Subcutaneous abdominal adipose tissue (tissue), 5 donors: ENCODE results near the gene CNOT6.
"Not testable (repeated sequence)": the region's sequence is repeated elsewhere in the genome, so short reads cannot be mapped to it uniquely, and the experiment has no call there.

ENCODE experiments used
- H3K27ac ChIP-seq: one replicate; pipeline ENCODE4 v1.7.0; 2013; ENCODE audit warnings: low read depth, mild to moderate bottlenecking, inconsistent platforms, low read length, moderate library complexity
- H3K27me3 ChIP-seq, 5 donors: one replicate each; pipeline ENCODE4 v1.7.0; 2013; ENCODE audit warnings: low read length in 5 of 5, inconsistent platforms in 1 of 5; ENCODE audit not compliant: control insufficient read depth in 5 of 5, insufficient read depth in 4 of 5
- H3K36me3 ChIP-seq, 5 donors: one replicate each; pipeline ENCODE4 v1.7.0; 2013; ENCODE audit warnings: low read length in 5 of 5; ENCODE audit not compliant: control insufficient read depth in 5 of 5, insufficient read depth in 5 of 5
- H3K4me1 ChIP-seq, 5 donors: one replicate each; pipeline ENCODE4 v1.7.0; 2013; ENCODE audit warnings: low read length in 5 of 5, mild to moderate bottlenecking in 3 of 5, moderate library complexity in 1 of 5; ENCODE audit not compliant: control insufficient read depth in 5 of 5, insufficient read depth in 5 of 5
- H3K4me3 ChIP-seq, 5 donors: one replicate each; pipeline ENCODE4 v1.7.0; 2013; ENCODE audit warnings: low read length in 5 of 5, low read depth in 1 of 5
- H3K9ac ChIP-seq, 5 donors: one replicate each; pipeline ENCODE4 v1.7.0; 2013; ENCODE audit warnings: low read length in 5 of 5, mild to moderate bottlenecking in 4 of 5, moderate library complexity in 3 of 5
- H3K9me3 ChIP-seq, 5 donors: one replicate each; pipeline ENCODE4 v1.7.0; 2013; ENCODE audit warnings: low read length in 5 of 5; ENCODE audit not compliant: control insufficient read depth in 5 of 5
- donor health status: healthy.
- donor health status: healthy.
- donor health status: healthy.
- donor health status: healthy.
- donor health status: healthy.

Gene CNOT6

DNA sequence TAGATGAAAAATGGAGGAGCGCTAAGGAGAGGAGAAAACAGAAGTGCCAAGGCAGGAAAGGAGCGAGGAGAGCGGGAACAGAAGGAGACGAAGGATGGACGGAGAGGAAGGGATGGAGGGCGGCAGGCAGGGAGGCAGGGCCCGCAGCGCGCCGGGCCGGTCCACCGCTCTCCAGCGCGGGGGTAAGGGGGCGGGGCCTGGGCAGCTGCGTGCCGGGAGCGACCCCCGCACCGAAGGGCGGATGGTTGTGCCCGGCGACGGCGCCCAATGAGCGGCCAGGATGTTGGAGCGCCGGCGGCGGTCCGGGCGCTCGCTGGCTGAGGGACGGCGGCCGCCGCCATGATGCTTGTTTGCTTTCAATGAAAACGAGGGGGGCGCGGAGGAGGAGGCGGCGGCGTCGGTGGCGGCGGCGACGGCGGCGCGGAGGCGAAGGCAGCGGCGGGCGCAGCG lies at the start of gene CNOT6:
CNOT6 (plus strand) TSS at position 320 of the 450 bp plus-strand sequence. CDS start 34,898 bp downstream, outside the sequence.
- no peaks in the 10 kb centered on the region for H3K9me3 ChIP-seq
- H3K4me1 ChIP-seq = peaks cover 0 to 19% (median 16%) of the 10 kb centered on the region in 5 donors
- H3K4me3 ChIP-seq = peak within 1 kb of the TSS; percentile 79 to 93 (median 84)
- H3K27ac ChIP-seq = peak within 1 kb of the TSS; percentile 80
- H3K27me3 ChIP-seq = no peaks in the 10 kb centered on the region
- peak within 1 kb of the TSS; percentile 35 to 88 (median 82) for H3K9ac ChIP-seq
- H3K36me3 ChIP-seq = peaks cover 0 to 3% (median 0%) of the 10 kb centered on the region in 5 donors

GRCh38 chr5:180454752-180455151 lies 39.4 kb upstream of the CNOT6 start:
- Histone ChIP-seq H3K27ac (no peak overlapping the region), H3K36me3 (no peaks in the 10 kb centered on the region), H3K9me3 (no peaks in the 10 kb centered on the region), H3K4me3 (no peak overlapping the region), H3K4me1 (no peaks in the 10 kb centered on the region), H3K27me3 (peaks cover 0 to 3% (median 0%) of the 10 kb centered on the region in 5 donors), H3K9ac (no peak overlapping the region)

GRCh38 chr5:180455872-180456271 lies 38.3 kb upstream of the CNOT6 start:
- Histone ChIP-seq H3K4me3 (no peak overlapping the region), H3K27ac (no peak overlapping the region), H3K9me3 (no peaks in the 10 kb centered on the region), H3K36me3 (no peaks in the 10 kb centered on the region), H3K4me1 (no peaks in the 10 kb centered on the region), H3K9ac (no peak overlapping the region), H3K27me3 (peaks cover 0 to 3% (median 0%) of the 10 kb centered on the region in 5 donors)

DNA sequence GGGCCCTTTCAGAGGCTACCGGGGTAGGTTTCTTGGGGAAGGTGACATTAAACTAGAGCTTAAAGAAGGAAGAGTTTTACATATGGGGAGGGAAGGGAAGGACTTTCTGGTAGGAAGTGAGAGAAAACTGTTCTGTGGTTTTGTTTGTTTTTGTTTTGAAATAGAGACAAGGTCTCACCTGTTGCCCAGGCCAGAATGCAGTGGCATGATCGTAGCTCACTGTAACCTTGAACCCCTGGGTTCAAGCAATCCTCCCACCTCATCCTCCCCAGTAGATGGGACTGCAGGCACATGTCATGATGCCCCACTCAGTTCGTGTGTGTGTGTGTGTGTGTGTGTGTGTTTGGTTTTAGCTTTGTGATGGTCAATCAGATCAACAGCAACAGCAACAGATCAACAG lies 37.4 kb upstream of the CNOT6 start:
- no peaks in the 10 kb centered on the region for H3K4me1 ChIP-seq
- H3K27me3 ChIP-seq = peaks cover 0 to 3% (median 0%) of the 10 kb centered on the region in 5 donors
- no peak overlapping the region for H3K4me3 ChIP-seq
- no peak overlapping the region for H3K27ac ChIP-seq
- no peaks in the 10 kb centered on the region for H3K36me3 ChIP-seq
- no peaks in the 10 kb centered on the region for H3K9me3 ChIP-seq
- no peak overlapping the region for H3K9ac ChIP-seq

DNA sequence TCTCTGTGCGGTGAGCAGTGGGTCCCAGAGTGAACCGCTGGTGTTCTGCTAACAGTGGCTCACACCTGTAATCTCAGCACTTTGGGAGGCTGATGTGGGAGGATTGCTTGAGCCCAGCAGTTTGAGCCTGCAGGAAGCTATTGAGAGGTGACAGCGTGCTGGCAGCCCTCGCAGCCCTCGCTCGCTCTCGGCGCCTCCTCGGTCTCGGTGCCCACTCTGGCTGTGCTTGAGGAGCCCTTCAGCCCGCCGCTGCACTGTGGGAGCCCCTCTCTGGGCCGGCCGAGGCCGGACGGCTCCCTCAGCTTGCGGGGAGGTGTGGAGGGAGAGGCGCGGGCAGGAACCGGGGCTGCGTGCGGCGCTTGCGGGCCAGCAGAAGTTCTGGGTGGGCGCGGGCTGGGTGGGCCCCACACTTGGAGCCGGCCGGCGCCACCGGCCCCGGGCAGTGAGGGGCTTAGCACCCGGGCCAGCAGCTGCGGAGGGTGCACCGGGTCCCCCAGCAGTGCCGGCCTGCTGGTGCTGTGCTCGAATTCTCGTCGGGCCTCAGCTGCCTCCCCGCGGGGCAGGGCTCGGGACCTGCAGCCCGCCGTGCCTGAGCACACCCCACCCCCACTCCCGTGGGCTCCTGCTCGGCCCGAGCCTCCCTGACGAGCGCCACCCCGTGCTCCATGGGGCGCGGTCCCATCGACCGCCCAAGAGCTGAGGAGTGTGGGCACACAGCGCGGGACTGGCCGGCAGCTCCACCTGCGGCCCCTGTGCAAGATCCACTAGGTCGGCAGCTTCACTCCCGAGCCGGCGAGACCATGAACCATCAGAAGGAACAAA lies 35.1 kb upstream of the CNOT6 start:
- not testable (repeated sequence) for H3K9ac ChIP-seq, H3K9me3 ChIP-seq, H3K4me3 ChIP-seq, H3K27ac ChIP-seq, H3K27me3 ChIP-seq, H3K4me1 ChIP-seq, H3K36me3 ChIP-seq

GRCh38 chr5:180459674-180460142 lies 34.5 kb upstream of the CNOT6 start:
- not testable (repeated sequence) for H3K36me3 ChIP-seq, H3K9ac ChIP-seq, H3K9me3 ChIP-seq

GRCh38 chr5:180460834-180461233 lies 33.3 kb upstream of the CNOT6 start:
- Histone ChIP-seq H3K9me3 (no peaks in the 10 kb centered on the region), H3K27ac (no peak overlapping the region), H3K9ac (no peak overlapping the region), H3K4me3 (no peak overlapping the region), H3K4me1 (no peaks in the 10 kb centered on the region), H3K36me3 (no peaks in the 10 kb centered on the region), H3K27me3 (peaks cover 0 to 4% (median 3%) of the 10 kb centered on the region in 5 donors)

More at GRCh38 chr5:180459674-180460142, 34.5 kb upstream of the CNOT6 start:
- H3K27me3 ChIP-seq, H3K4me3 ChIP-seq, H3K4me1 ChIP-seq, H3K27ac ChIP-seq: not testable (repeated sequence)

- Histone ChIP-seq H3K36me3 (no peaks in the 10 kb centered on the region), H3K9me3 (no peaks in the 10 kb centered on the region), H3K27ac (no peak overlapping the region), H3K27me3 (peaks cover 0 to 6% (median 3%) of the 10 kb centered on the region in 5 donors), H3K4me3 (no peak overlapping the region), H3K9ac (no peak overlapping the region), H3K4me1 (no peaks in the 10 kb centered on the region)
Measured at GRCh38 chr5:180461303-180461702, 32.9 kb upstream of the CNOT6 start.

GRCh38 chr5:180463216-180463900 lies 30.8 kb upstream of the CNOT6 start:
- Histone ChIP-seq H3K9ac (no peak overlapping the region), H3K36me3 (no peaks in the 10 kb centered on the region)

More at GRCh38 chr5:180463216-180463900, 30.8 kb upstream of the CNOT6 start:
- Histone ChIP-seq H3K27me3 (peaks cover 0 to 7% (median 3%) of the 10 kb centered on the region in 5 donors), H3K27ac (no peak overlapping the region), H3K4me1 (peaks cover 0 to 4% (median 3%) of the 10 kb centered on the region in 5 donors), H3K4me3 (no peak overlapping the region), H3K9me3 (no peaks in the 10 kb centered on the region)
